GM19240 (cell line): ENCODE results near the gene CCDC88C.
"Not testable (repeated sequence)": the region's sequence is repeated elsewhere in the genome, so short reads cannot be mapped to it uniquely, and the experiment has no call there.

Experiments used
- DNase-seq: peaks from one replicate; pipeline ENCODE4 v3.0.0; 2011; ENCODE audit warnings: low spot score; ENCODE audit not compliant: insufficient read length

CCDC88C gene

DNA sequence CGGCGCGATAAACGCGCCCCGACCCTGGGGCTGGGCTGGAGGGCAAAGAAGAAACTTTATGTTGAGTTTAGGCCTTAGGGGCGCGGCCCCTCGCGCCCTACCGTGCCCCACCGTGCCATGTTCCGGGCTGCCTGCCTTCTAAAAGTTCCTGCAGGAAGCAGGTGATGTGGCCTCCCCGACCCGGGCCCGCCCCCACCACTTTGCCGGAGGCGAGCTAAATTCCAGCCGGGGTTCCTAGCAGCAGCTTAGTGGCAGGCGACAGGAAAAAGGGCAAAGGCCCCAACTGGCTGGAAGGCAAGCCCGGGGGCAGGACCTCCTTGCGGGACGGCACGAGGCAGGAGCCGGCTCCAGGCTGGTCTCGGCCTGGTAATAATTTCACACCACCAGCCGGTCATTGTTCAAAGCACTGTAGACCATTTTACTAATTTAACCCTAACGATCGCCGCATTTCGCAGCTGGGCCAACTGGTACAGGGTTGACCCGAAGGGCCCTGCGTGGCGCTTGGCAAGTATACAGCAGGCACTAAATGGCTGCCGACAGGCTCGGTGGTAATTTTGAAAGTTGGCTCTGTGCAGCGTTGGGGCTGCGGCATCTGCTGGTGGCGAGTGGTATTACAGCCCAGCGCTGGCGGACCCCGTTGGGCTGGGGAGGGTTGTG lies 895 bp upstream of the CCDC88C start:
- DNase-seq = no peak

GRCh38 chr14:91417983-91418386 lies 365 bp upstream of the CCDC88C start:
- no peak for DNase-seq

DNA sequence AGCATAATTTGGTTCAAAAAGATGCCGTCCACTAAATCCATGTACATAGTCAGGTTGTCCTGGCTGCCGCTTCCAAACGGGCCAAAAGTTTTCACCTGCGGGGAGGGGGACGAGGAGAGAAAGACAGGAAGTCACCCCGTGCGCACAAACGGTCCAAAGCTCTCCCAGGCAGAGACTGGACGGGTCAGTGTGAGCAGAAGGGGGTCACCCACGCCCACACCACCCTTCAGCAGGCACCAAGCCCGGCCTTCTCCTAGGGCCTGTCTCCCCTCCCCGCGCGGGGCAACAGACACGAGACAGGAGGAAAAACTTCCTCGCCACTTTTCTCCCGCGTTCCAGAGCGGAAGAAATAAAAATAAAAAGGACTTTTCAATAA lies 888 bp downstream of the CCDC88C start:
- no peak for DNase-seq

GRCh38 chr14:91415794-91416743 lies 1.6 kb downstream of the CCDC88C start:
- DNase-seq = peak; percentile 70

- DNase-seq = no peak
Measured at GRCh38 chr14:91414475-91414833, 3.2 kb downstream of the CCDC88C start.

DNA sequence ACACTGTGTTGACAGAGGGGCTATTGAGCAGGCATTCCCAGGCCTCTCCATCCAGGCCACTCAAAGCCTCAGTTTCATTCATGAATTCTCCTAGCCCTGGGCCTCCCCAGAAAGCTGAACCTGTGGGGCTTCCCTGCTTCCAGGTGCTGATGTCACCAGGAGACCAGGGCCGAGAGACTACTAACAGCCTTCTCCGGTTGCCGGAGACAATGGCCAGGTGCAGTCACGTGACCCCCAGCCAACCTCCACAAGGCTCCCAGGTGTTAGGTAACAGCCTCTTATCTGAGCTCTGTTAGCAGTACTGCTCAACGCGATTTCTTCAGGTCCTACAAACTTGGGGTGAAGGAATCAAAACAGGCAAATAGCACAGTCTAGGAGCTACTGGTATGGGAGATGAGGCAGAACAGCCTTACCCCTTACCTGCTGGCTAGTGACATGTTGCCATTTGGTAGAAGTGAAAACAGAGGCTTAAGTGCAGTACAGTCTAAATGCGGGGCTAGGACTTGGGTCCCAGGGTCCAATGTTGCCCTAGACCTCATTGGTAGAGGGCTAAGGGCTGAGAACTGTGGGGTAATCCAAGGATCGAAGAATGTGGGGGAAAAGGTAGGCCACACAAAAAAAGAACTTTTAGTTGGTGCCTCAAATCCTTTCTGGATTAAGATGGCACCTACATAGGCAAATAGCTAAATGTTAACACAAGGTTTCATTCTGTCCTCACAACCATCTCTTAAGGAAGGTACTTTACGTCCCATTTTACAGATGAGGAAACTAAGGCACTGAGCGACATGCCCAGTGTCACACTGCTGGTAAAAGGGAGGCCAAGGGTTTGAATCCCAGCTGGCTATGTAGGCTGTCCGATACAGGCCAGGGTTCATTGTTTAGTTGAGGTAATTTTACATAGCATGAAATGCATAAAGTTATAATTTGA lies 3.8 kb downstream of the CCDC88C start:
- DNase-seq = no peak

DNA sequence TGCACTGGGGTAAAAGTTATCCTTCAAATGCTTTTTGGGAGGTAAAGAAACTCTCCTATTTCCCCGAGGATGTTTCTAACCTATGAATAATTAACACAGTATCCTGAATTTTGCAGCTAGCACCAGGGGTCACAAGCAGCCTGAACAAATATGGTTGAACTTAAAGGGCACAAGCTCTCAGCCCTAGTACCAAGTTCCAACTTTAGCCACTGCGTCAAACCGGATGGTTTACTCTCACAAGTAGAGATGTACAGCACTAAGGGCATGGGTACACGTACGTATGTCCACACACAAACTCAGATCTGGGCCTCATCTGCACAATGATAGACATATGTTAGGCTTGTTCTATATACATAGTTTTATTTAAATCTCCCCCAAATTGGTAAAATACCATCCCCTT lies 4.7 kb downstream of the CCDC88C start:
- DNase-seq = no peak

GRCh38 chr14:91410771-91411536 lies 6.7 kb downstream of the CCDC88C start:
- no peak for DNase-seq

DNA sequence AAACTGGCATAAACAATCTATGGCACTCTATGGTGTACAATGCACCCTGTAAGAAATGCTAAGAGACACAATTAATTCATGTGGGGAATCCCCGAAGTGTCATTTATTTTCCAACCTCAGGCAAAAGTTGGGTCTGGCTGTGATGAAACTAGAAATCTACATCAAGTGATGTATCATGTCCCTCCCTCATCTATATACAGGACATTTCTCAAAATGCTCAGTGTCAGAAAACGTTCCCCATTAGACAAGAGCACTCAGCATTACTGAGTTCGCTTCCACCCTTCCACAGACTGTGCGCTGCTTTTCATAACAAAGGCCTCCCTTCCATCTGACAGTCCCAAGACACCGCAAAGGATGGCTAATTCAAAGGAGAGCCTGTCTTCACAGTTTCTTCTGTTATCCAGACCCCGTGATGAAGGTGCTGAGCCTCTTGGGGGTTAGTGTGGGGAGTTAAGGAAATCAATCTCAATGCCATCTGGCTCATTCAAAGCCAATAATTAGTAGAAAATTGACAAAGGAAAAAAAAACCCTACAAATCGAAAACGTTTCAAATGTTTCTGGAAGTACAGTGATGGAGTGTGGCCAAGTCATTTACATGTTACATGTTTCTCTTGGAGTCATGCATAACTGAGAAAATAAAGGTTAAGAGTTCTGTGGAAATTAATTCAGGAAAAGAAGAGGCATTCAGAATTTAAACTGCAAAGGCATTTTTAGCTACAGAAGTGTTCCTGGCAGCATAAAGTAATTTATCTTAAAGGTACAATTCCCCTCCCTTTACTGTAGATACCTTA lies 7.5 kb downstream of the CCDC88C start:
- DNase-seq = no peak

DNA sequence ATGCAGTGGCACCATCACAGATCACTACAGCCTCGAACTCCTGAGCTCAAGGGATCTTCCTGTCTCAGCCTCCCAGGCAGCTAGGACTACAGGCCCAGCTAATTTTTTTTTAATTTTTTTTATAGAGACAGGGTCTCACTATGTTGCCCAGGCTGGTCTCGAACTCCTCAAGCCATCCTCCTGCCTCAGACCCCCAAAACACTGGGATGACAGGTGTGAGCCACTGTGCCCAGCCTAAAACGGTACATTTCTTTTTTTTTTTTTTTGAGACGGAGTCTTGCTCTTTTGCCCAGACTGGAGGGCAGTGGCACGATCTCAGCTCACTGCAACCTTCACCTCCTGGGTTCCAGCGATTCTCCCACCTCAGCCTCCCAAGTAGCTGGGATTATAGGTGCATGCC lies 8.4 kb downstream of the CCDC88C start:
- not testable (repeated sequence) for DNase-seq

- no peak for DNase-seq
Measured at GRCh38 chr14:91406982-91407381, 10.6 kb downstream of the CCDC88C start.

DNA sequence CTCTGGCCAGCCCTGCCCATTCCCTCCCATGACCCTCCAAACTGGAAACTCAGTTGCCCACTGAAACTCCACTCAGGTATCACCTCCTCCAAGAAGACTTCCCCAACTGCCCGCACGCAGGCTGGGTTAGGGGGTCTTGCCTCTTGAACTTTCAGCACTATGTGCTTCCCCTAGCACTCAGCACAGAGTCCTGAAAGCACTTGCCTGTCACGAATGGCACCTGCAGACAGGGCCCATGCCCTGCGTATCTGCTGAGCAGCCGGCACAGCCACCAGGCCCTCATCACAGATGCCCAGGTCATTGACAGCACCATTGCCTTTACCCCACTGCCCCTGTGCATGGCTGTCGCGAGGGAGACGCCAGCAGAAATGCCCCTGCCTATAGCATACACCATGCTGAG lies 11.2 kb downstream of the CCDC88C start:
- DNase-seq = no peak

- DNase-seq = no peak
Measured at GRCh38 chr14:91405724-91406435, 11.7 kb downstream of the CCDC88C start.

- no peak for DNase-seq
Measured at GRCh38 chr14:91405241-91405721, 12.3 kb downstream of the CCDC88C start.

- DNase-seq = no peak
Measured at GRCh38 chr14:91402771-91403600, 14.6 kb downstream of the CCDC88C start.

DNA sequence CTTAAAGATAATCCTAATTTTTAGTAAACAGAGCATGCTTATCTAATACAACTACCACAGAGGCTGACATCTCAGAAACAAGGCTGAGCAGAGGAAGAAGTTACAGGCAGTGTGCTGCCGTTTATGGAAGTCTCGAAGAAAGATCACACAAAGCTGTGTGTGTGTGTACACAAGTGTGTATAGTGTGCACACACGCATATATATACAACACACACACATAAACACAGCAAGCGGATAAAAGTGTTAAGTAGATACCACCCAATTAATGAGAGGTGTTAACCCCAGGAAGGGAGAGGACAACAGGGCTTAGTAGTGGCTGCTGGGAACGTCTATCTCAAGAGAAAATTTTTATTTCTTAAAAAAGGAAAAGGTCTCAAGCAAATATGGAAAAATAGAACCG lies 15.3 kb downstream of the CCDC88C start:
- DNase-seq = no peak

- no peak for DNase-seq
Measured at GRCh38 chr14:91401751-91402150, 15.9 kb downstream of the CCDC88C start.

DNA sequence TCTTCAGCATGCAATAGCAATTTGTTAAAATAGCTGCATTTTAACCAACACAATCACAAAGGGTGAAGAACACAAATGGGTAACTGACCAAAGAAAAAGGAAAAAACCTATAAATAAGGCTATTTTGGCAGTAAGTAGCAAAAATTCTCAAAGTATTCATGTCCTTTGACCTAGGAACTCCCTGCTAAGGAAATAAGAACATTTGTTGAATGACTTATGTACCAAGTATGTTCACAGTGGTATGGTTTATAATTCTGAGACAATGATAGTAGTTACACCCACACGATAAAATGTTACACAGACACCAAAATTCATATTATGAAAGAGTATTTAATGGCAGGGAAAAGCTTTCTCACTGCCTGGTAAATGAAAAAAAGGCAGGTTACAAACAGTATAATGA lies 16.9 kb downstream of the CCDC88C start:
- no peak for DNase-seq
